Lower lobe of right lung (tissue), 2 donors: ENCODE data around the gene TBC1D19. TPM values are rescaled to one million over a fixed set of nuclear protein-coding genes. Genes with fewer than 3 reads are reported as not detected.

Experiments
- ATAC-seq, 2 donors: fragments of 200-7000 bp; cut with Tn5 transposase; one replicate each; pipeline ENCODE4 v1.9.1; 2020 to 2022; ENCODE audit warnings: mild to moderate bottlenecking in 2 of 2, moderate library complexity in 2 of 2
- DNase-seq: peaks from one replicate; pipeline ENCODE4 v3.0.0-alpha.2; 2020
- H3K27ac ChIP-seq: fragments of 200-600 bp; one replicate; pipeline ENCODE4 v1.8.0; 2022
- H3K27me3 ChIP-seq: fragments of 200-600 bp; one replicate; pipeline ENCODE4 v1.8.0; 2022; ENCODE audit warnings: low read depth
- H3K36me3 ChIP-seq: fragments of 200-600 bp; one replicate; pipeline ENCODE4 v1.8.0; 2022; ENCODE audit warnings: mild to moderate bottlenecking
- H3K4me1 ChIP-seq: fragments of 200-600 bp; one replicate; pipeline ENCODE4 v1.8.0; 2022
- H3K4me3 ChIP-seq: fragments of 200-600 bp; one replicate; pipeline ENCODE4 v1.8.0; 2022; ENCODE audit warnings: mild to moderate bottlenecking
- H3K9me3 ChIP-seq: fragments of 200-600 bp; one replicate; pipeline ENCODE4 v1.8.0; 2022
- CTCF ChIP-seq: fragments of 200-600 bp; IDR thresholded peaks from one replicate; pipeline ENCODE4 v1.8.0; 2022; ENCODE audit warnings: antibody characterized with exemption, mild to moderate bottlenecking
- intact Hi-C: fragments of 100-400 bp; cut with DNase I; formaldehyde crosslinking; loops from one replicate; pipeline ENCODE4 v1.11.0; 2022
- total RNA-seq: library from RNA; stranded (reverse); fragmentation: NEBNext Ultra II Directional; extraction: Animal tissue kit (Norgen Biotek cat#: 25700); gene quantifications from one replicate; pipeline ENCODE4 v1.2.1, GENCODE V29; 2021
- donor health status: DM: no; HTN: yes; CAD: no; lungs with severe emphysema.

TBC1D19 gene
- total RNA-seq, 1 donor from 2014 or later = 12.5 TPM

- intact Hi-C loops = no loop called here
- no peak overlapping the region for H3K27ac ChIP-seq
- H3K36me3 ChIP-seq = no peaks in the 10 kb centered on the region
- no peak for ATAC-seq
- H3K27me3 ChIP-seq = no peaks in the 10 kb centered on the region
- H3K9me3 ChIP-seq = no peaks in the 10 kb centered on the region
- no peak overlapping the region for H3K4me3 ChIP-seq
- H3K4me1 ChIP-seq = no peaks in the 10 kb centered on the region
- no peak for DNase-seq
- no peak for TF ChIP-seq CTCF
Observed at GRCh38 chr4:26780539-26780938, 196.7 kb downstream of the TBC1D19 start.

- no peak overlapping the region for H3K27ac ChIP-seq
- TF ChIP-seq CTCF = no peak
- H3K4me3 ChIP-seq = no peak overlapping the region
- DNase-seq (no peak), ATAC-seq (no peak)
- no peaks in the 10 kb centered on the region for H3K27me3 ChIP-seq
- intact Hi-C loops = no loop called here
- no peaks in the 10 kb centered on the region for H3K9me3 ChIP-seq
- H3K36me3 ChIP-seq = no peaks in the 10 kb centered on the region
- H3K4me1 ChIP-seq = peaks cover 5% of the 10 kb centered on the region
Observed at GRCh38 chr4:26782168-26782829, 198.4 kb downstream of the TBC1D19 start.

- H3K4me3 ChIP-seq = no peak overlapping the region
- H3K9me3 ChIP-seq = no peaks in the 10 kb centered on the region
- H3K36me3 ChIP-seq = no peaks in the 10 kb centered on the region
- no peak overlapping the region for H3K27ac ChIP-seq
- peaks cover 10% of the 10 kb centered on the region for H3K4me1 ChIP-seq
- DNase-seq (no peak), ATAC-seq (no peak)
- intact Hi-C loops = no loop called here
- TF ChIP-seq CTCF = no peak
- no peaks in the 10 kb centered on the region for H3K27me3 ChIP-seq
Observed at GRCh38 chr4:26782830-26783202, 198.9 kb downstream of the TBC1D19 start.

- TF ChIP-seq CTCF = no peak
- Histone ChIP-seq H3K27me3 (no peaks in the 10 kb centered on the region), H3K9me3 (no peaks in the 10 kb centered on the region), H3K4me1 (peaks cover 18% of the 10 kb centered on the region), H3K4me3 (no peak overlapping the region), H3K27ac (no peak overlapping the region), H3K36me3 (no peaks in the 10 kb centered on the region)
- ATAC-seq (no peak), DNase-seq (no peak)
- intact Hi-C loops = no loop called here
Observed at GRCh38 chr4:26784207-26784865, 200.5 kb downstream of the TBC1D19 start.

- Histone ChIP-seq H3K36me3 (no peaks in the 10 kb centered on the region), H3K9me3 (no peaks in the 10 kb centered on the region), H3K4me3 (no peak overlapping the region), H3K27ac (no peak overlapping the region), H3K4me1 (peaks cover 18% of the 10 kb centered on the region), H3K27me3 (no peaks in the 10 kb centered on the region)
- intact Hi-C loops = no loop called here
- ATAC-seq (no peak), DNase-seq (no peak)
- no peak for TF ChIP-seq CTCF
Observed at GRCh38 chr4:26785312-26785711, 201.4 kb downstream of the TBC1D19 start.
